Adrenal gland (tissue), 12 donors: ENCODE results near the gene TUFM. TPM values are rescaled to one million over a fixed set of nuclear protein-coding genes. Genes with fewer than 3 reads are reported as not detected.

Source experiments
- DNase-seq, 7 donors: peaks; one replicate each; pipeline ENCODE4 v3.0.0-alpha.2; 2019 to 2020
- H3K27ac ChIP-seq, 5 donors: fragments of 200-600 bp; sonication (generic) in 4 of 5; 1 replicate in 3 of 5; 2 replicates in 2 of 5; pipeline versions ENCODE4 v1.5.1 to v1.8.0; 2016 to 2020; ENCODE audit warnings: mild to moderate bottlenecking in 1 of 5
- H3K27me3 ChIP-seq: fragments of 200-600 bp; 2 replicates; pipeline ENCODE4 v1.8.0; 2021
- H3K36me3 ChIP-seq, 2 donors: fragments of 200-600 bp; replicated peaks in 1 of 2; 1 replicate in 1 of 2; 2 replicates in 1 of 2; pipeline versions ENCODE4 v1.5.1 to v1.8.0; 2018 to 2022
- H3K4me1 ChIP-seq, 2 donors: fragments of 200-600 bp; replicated peaks in 1 of 2; 1 replicate in 1 of 2; 2 replicates in 1 of 2; pipeline versions ENCODE4 v1.5.1 to v1.8.0; 2018 to 2021
- H3K4me3 ChIP-seq, 4 donors: fragments of 200-600 bp; sonication (generic) in 3 of 4; one replicate each; pipeline ENCODE4 v1.5.1; 2016 to 2018
- H3K9me3 ChIP-seq, 3 donors: fragments of 200-600 bp; sonication (generic) in 1 of 3; replicated peaks in 1 of 3; 1 replicate in 2 of 3; 2 replicates in 1 of 3; pipeline versions ENCODE4 v1.5.1 to v1.8.0; 2016 to 2021
- POLR2A ChIP-seq, 2 donors: fragments of 450-650 bp; IDR thresholded peaks; one replicate each; pipeline ENCODE4 v1.6.1; 2017; ENCODE audit warnings: antibody characterized with exemption in 2 of 2, mild to moderate bottlenecking in 2 of 2, moderate library complexity in 1 of 2
- WGBS, 4 donors: extraction: QIAGEN DNeasy Blood & Tissue Kit in 2 of 4; methylation state at CpG; one replicate each; pipeline versions ENCODE4 v1.1.5 to v1.1.7; 2013 to 2017; 5-methylcytosine and 5-hydroxymethylcytosine counted together
- intact Hi-C, 2 donors: fragments of 100-400 bp; cut with DNase I; formaldehyde crosslinking; loops; one replicate each; pipeline versions ENCODE4 v1.14.1 to v1.15.0; 2022 to 2023
- polyA plus RNA-seq, 3 donors: library from polyadenylated mRNA; stranded (reverse); fragments of 200-250 nt in 2 of 3; fragments of 350-450 nt in 1 of 3; fragmentation: Illumina TruSeq in 1 of 3; extraction: RNeasy Lipid Tissue Mini Kit (QIAGEN cat#74804) in 1 of 3; gene quantifications; one replicate each; pipeline ENCODE4 v1.2.3, GENCODE V29; 2013 to 2014
- total RNA-seq, 9 donors: library from RNA; depleted of rRNA in 4 of 9; stranded (reverse); fragments of >200 nt in 4 of 9; fragments of 120-200 nt in 1 of 9; fragmentation: NEBNext Ultra II Directional in 1 of 9; extraction: Animal tissue kit (Norgen Biotek cat#: 25700) in 1 of 9; gene quantifications; one replicate each; pipeline versions ENCODE4 v1.1.0 to v1.2.4, GENCODE V29; 2013 to 2023
- TF ChIP-seq, protein P1 (sequence below), 6 experiments: fragments of 450-650 bp in 4 of 6; fragments of 200-600 bp in 2 of 6; sonication (generic) in 1 of 6; IDR thresholded peaks; 1 replicate in 5 of 6; 2 replicates in 1 of 6; pipeline versions ENCODE4 v1.5.1 to v1.8.0; 2016 to 2021; ENCODE audit warnings: antibody characterized with exemption in 6 of 6, mild to moderate bottlenecking in 2 of 6, moderate library complexity in 1 of 6
- donor health status: healthy with polysubstance abuse.
- donor health status: Bipolar disorder and iron deficiency.
- donor health status: DM: yes; HTN: yes; CAD: no.
- donor health status: DM: no; HTN: no; CAD: no.
- donor health status: DM: no; HTN: no; CAD: no.
- donor health status: DM: yes; HTN: yes; CAD: no.

The TUFM gene
- total and polyA plus RNA-seq, 12 donors: 144 to 323 (median 195) TPM

DNA sequence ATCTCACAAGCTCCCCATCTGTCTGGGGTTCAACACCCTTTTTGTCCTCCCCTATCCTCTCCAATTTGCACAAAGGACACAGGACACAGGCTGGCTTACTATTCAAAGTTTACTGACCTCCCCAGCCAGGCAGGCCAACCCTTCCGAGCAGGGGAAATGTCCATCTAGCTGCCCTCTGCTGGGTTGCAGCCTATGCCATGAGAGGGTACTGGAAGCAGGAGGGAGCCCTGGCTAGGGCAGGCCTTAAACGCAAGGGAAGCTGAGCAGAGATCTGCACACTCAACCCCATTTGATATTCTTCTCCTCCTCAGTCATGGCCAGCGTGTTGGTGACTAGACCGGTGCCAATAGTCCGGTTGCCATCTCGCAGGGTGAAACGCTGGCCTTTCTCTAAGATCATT is 3.5 kb downstream of the TUFM start:
- 85 to 90% (median 88%) methylated on average over 6 to 7 of the region's 7 CpGs for WGBS, 4 donors
- H3K4me3 ChIP-seq: no peak overlapping the region
- no peak overlapping the region for H3K27ac ChIP-seq
- H3K9me3 ChIP-seq: no peaks in the 10 kb centered on the region
- no peaks in the 10 kb centered on the region for H3K27me3 ChIP-seq
- H3K4me1 ChIP-seq: peaks cover 15 to 20% of the 10 kb centered on the region in 2 donors
- no peak for DNase-seq
- TF ChIP-seq, protein P1, sequence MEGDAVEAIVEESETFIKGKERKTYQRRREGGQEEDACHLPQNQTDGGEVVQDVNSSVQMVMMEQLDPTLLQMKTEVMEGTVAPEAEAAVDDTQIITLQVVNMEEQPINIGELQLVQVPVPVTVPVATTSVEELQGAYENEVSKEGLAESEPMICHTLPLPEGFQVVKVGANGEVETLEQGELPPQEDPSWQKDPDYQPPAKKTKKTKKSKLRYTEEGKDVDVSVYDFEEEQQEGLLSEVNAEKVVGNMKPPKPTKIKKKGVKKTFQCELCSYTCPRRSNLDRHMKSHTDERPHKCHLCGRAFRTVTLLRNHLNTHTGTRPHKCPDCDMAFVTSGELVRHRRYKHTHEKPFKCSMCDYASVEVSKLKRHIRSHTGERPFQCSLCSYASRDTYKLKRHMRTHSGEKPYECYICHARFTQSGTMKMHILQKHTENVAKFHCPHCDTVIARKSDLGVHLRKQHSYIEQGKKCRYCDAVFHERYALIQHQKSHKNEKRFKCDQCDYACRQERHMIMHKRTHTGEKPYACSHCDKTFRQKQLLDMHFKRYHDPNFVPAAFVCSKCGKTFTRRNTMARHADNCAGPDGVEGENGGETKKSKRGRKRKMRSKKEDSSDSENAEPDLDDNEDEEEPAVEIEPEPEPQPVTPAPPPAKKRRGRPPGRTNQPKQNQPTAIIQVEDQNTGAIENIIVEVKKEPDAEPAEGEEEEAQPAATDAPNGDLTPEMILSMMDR (IDR thresholded peaks at IDR 0.05): no peak
- no peak for TF ChIP-seq POLR2A (IDR thresholded peaks at IDR 0.05)
- peaks cover 0 to 51% of the 10 kb centered on the region in 2 donors for H3K36me3 ChIP-seq
- intact Hi-C loops: no loop called here

DNA sequence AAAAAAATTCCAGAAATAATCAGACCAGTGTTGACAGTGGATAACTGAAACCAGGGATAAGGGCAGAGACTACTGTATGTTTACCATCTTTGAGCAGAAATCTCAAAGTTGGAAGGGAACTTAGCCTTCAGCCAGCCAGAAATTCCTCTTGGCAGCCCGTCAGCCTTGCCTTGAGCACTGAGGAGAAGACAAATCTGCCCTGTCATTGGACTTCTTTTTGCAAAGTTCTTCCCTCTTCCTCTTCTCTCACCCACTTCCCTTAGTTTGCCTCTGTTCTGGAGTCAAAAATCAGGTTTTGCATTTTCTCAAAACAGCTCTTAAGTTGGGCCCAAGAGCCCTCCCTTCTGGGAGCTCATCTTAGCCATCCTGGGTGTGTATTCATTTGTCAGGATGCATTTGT is 6.2 kb downstream of the TUFM start:
- WGBS, 4 donors: 9 to 14% (median 11%) methylated on average over 1 of the region's 1 CpG
- no peak for DNase-seq
- Histone ChIP-seq H3K4me1 (peaks cover under 1 to 2% of the 10 kb centered on the region in 2 donors), H3K9me3 (no peaks in the 10 kb centered on the region), H3K27ac (no peak overlapping the region), H3K36me3 (peaks cover 0 to 77% of the 10 kb centered on the region in 2 donors), H3K4me3 (no peak overlapping the region), H3K27me3 (no peaks in the 10 kb centered on the region)
- intact Hi-C loops: no loop called here
- TF ChIP-seq, protein P1 (IDR thresholded peaks at IDR 0.05): no peak
- no peak for TF ChIP-seq POLR2A (IDR thresholded peaks at IDR 0.05)

DNA sequence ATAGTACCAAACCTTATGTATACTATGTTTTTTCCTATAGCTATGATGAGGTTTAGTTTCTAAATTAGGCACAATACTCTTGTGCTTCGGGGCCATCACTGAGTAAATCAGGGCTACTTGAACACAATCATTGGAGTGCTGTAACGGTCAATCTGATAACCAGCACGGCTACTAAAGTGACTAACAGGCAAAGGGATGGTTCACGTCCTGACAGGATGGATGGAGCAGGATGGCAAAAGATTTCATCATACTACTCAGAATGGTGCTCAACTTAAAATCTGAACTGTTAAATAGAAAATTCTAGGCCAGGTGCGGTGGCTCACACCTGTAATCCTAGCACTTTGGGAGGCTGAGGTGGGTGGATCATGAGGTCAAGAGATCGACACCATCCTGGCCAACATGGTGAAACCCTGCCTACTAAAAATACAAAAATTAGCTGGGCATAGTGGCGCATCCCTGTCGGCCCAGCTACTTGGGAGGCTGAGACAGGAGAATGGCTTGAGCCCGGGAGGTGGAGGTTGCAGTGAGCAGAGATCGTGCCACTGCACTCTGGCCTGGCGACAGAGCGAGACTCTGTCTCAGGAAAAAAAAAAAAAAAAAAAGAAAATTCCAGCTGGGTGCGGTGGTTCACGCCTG is 7.0 kb downstream of the TUFM start:
- WGBS, 4 donors: 93 to 98% (median 95%) methylated on average over 14 of the region's 14 CpGs
- peaks cover 0 to 77% of the 10 kb centered on the region in 2 donors for H3K36me3 ChIP-seq
- intact Hi-C loops: no loop called here

DNA sequence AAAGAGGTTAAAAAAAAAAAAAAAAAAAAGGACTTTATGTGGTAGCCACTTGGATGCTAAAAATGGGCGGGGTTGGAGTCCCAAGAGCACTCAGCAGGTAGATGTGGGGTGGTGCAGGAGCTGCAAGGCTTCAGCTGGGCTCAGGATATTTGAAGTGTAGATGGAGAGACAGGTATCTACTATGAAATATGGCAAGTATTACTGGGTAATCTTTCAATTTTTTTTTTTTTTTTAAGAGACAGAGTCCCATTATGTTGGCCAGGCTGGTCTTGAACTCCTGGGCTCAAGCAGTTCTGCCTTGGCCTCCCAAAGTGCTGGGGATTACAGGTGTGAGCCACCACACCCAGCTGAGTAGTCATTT is 7.6 kb downstream of the TUFM start:
- DNase-seq: no peak
- 95 to 100% (median 98%) methylated on average over 1 of the region's 1 CpG for WGBS, 4 donors

More for the DNA sequence above, 7.0 kb downstream of the TUFM start:
- Histone ChIP-seq H3K9me3 (no peaks in the 10 kb centered on the region), H3K27ac (no peak overlapping the region), H3K4me1 (no peaks in the 10 kb centered on the region), H3K27me3 (no peaks in the 10 kb centered on the region), H3K4me3 (no peak overlapping the region)
- no peak for DNase-seq
- no peak for TF ChIP-seq POLR2A (IDR thresholded peaks at IDR 0.05)
- TF ChIP-seq, protein P1 (IDR thresholded peaks at IDR 0.05): no peak

More for the DNA sequence above, 7.6 kb downstream of the TUFM start:
- no peaks in the 10 kb centered on the region for H3K9me3 ChIP-seq
- TF ChIP-seq, protein P1 (IDR thresholded peaks at IDR 0.05): no peak
- no peak for TF ChIP-seq POLR2A (IDR thresholded peaks at IDR 0.05)
- no peaks in the 10 kb centered on the region for H3K4me1 ChIP-seq
- no peaks in the 10 kb centered on the region for H3K27me3 ChIP-seq
- no peak overlapping the region for H3K4me3 ChIP-seq
- peaks cover 0 to 77% of the 10 kb centered on the region in 2 donors for H3K36me3 ChIP-seq
- H3K27ac ChIP-seq: no peak overlapping the region
- intact Hi-C loops: no loop called here
